H1 (cell line): ENCODE data around the gene SEL1L. TPM values are rescaled to one million over a fixed set of nuclear protein-coding genes. Genes with fewer than 3 reads are reported as not detected.
A peak's percentile ranks its signal among the peaks of the same experiment; 100 is the strongest.

ENCODE experiments used
- CTCF ChIA-PET: fragments of 300-600 bp; sonication (Branson Sonifier 250); formaldehyde crosslinking; loops from one replicate; lab custom pipeline; 2021; ENCODE audit not compliant: partially characterized antibody; lab: Charles Lee
- POLR2A ChIA-PET: fragments of 300-600 bp; sonication (Branson Sonifier 250); formaldehyde crosslinking; loops from one replicate; lab custom pipeline; 2021; ENCODE audit warnings: inconsistent platforms; ENCODE audit not compliant: partially characterized antibody; lab: Charles Lee
- DNase-seq, 2 experiments: peaks; one replicate each; pipeline versions ENCODE4 v3.0.0 to v3.0.0-alpha.2; 2010 to 2022; ENCODE audit warnings: low spot score in 2 of 2, low read depth in 1 of 2, mixed read lengths in 1 of 2
- FAIRE-seq: peaks from 2 replicates; lab custom pipeline; 2011; peaks lifted over from hg19 to GRCh38; lab: Jason Lieb, UNC
- H2AFZ ChIP-seq: 2 replicates; pipeline ENCODE4 v1.8.1; 2012; ENCODE audit warnings: low read length, inconsistent platforms
- H2AK5ac ChIP-seq: 2 replicates; pipeline ENCODE4 v1.6.1; 2013; ENCODE audit warnings: low read depth, low read length
- H2BK120ac ChIP-seq: replicated peaks from 2 replicates; pipeline ENCODE3; 2013; ENCODE audit warnings: low read depth, low read length, inconsistent platforms
- H2BK12ac ChIP-seq: 2 replicates; pipeline ENCODE4 v1.6.1; 2013; ENCODE audit warnings: low read depth, low read length
- H2BK15ac ChIP-seq: 2 replicates; pipeline ENCODE4 v1.6.1; 2013; ENCODE audit warnings: low read length
- H2BK20ac ChIP-seq: 2 replicates; pipeline ENCODE4 v1.6.1; 2013; ENCODE audit warnings: low read length
- H2BK5ac ChIP-seq: 2 replicates; pipeline ENCODE4 v1.6.1; 2013; ENCODE audit warnings: low read depth, low read length
- H3K14ac ChIP-seq: 2 replicates; pipeline ENCODE4 v1.6.1; 2013; ENCODE audit warnings: inconsistent platforms; ENCODE audit not compliant: insufficient read length
- H3K18ac ChIP-seq: 2 replicates; pipeline ENCODE4 v1.6.1; 2013; ENCODE audit warnings: low read length; ENCODE audit errors: extremely low read depth
- H3K23ac ChIP-seq: 2 replicates; pipeline ENCODE4 v1.6.1; 2013; ENCODE audit warnings: inconsistent platforms; ENCODE audit not compliant: insufficient read length
- H3K23me2 ChIP-seq: 2 replicates; pipeline ENCODE4 v1.6.1; 2013; ENCODE audit warnings: low read depth, low read length
- H3K27ac ChIP-seq: 2 replicates; pipeline ENCODE4 v1.6.1; 2011; ENCODE audit warnings: low read depth, low read length, inconsistent platforms
- H3K27me3 ChIP-seq, 4 experiments: replicated peaks in 1 of 4; 1 replicate in 1 of 4; 2 replicates in 3 of 4; pipeline versions ENCODE4 v1.6.1 to v1.8.1; 2011 to 2013; ENCODE audit warnings: low read length in 3 of 4, mild to moderate bottlenecking in 3 of 4, inconsistent platforms in 2 of 4, mixed read lengths in 2 of 4, moderate library complexity in 1 of 4; ENCODE audit not compliant: control insufficient read depth in 3 of 4, insufficient read depth in 3 of 4; ENCODE audit errors: extremely low read depth in 1 of 4
- H3K36me3 ChIP-seq, 4 experiments: 2 replicates each; pipeline versions ENCODE4 v1.6.1 to v1.8.1; 2011 to 2013; ENCODE audit warnings: mild to moderate bottlenecking in 4 of 4, low read length in 3 of 4, moderate library complexity in 2 of 4, control low read depth in 1 of 4, inconsistent platforms in 1 of 4; ENCODE audit not compliant: insufficient read depth in 4 of 4, control insufficient read depth in 2 of 4
- H3K4ac ChIP-seq: replicated peaks from 2 replicates; pipeline ENCODE3; 2013; ENCODE audit warnings: low read length, low read depth, mixed read lengths, inconsistent platforms; ENCODE audit not compliant: insufficient read length
- H3K4me1 ChIP-seq, 4 experiments: replicated peaks in 1 of 4; 1 replicate in 1 of 4; 2 replicates in 3 of 4; pipeline versions ENCODE4 v1.6.1 to v1.8.1; 2011 to 2013; ENCODE audit warnings: low read length in 3 of 4, inconsistent platforms in 2 of 4, mixed read lengths in 1 of 4; ENCODE audit not compliant: insufficient read depth in 4 of 4, control insufficient read depth in 3 of 4
- H3K4me2 ChIP-seq, 2 experiments: 2 replicates each; pipeline versions ENCODE4 v1.6.1 to v1.8.1; 2011 to 2013; ENCODE audit warnings: low read depth in 2 of 2, low read length in 2 of 2, control low read depth in 1 of 2, inconsistent platforms in 1 of 2, mild to moderate bottlenecking in 1 of 2; ENCODE audit not compliant: insufficient read depth in 1 of 2
- H3K4me3 ChIP-seq, 4 experiments: fragments of 200-600, 300-600 bp in 1 of 4; sonication (generic), shearing (Covaris generic), sonication (Bioruptor Twin) in 1 of 4; 2 replicates each; pipeline versions ENCODE4 v1.5.1 to v1.8.1; 2011 to 2016; ENCODE audit warnings: low read length in 4 of 4, low read depth in 3 of 4, control low read depth in 2 of 4, inconsistent platforms in 2 of 4, mild to moderate bottlenecking in 2 of 4, mixed read lengths in 1 of 4, moderate library complexity in 1 of 4; ENCODE audit not compliant: insufficient read depth in 2 of 4; ENCODE audit errors: extremely low read depth in 1 of 4
- H3K56ac ChIP-seq: replicated peaks from 2 replicates; pipeline ENCODE3; 2013; ENCODE audit warnings: low read depth, mild to moderate bottlenecking, mixed read lengths, low read length, inconsistent platforms; ENCODE audit not compliant: insufficient read length
- H3K79me1 ChIP-seq: 2 replicates; pipeline ENCODE4 v1.6.1; 2013; ENCODE audit warnings: low read depth, low read length, control low read depth
- H3K79me2 ChIP-seq, 2 experiments: 2 replicates each; pipeline versions ENCODE4 v1.6.1 to v1.8.1; 2012 to 2013; ENCODE audit warnings: low read length in 2 of 2, mild to moderate bottlenecking in 2 of 2, inconsistent platforms in 1 of 2; ENCODE audit not compliant: insufficient read depth in 2 of 2, control insufficient read depth in 1 of 2
- H3K9ac ChIP-seq, 4 experiments: replicated peaks in 1 of 4; 1 replicate in 1 of 4; 2 replicates in 3 of 4; pipeline versions ENCODE4 v1.6.1 to v1.8.1; 2011 to 2013; ENCODE audit warnings: low read depth in 3 of 4, low read length in 3 of 4, control low read depth in 2 of 4, mild to moderate bottlenecking in 2 of 4, moderate library complexity in 2 of 4, inconsistent platforms in 1 of 4; ENCODE audit errors: extremely low read depth in 1 of 4
- H3K9me3 ChIP-seq, 2 experiments: 2 replicates each; pipeline versions ENCODE4 v1.6.1 to v1.8.1; 2012 to 2013; ENCODE audit warnings: mild to moderate bottlenecking in 2 of 2, moderate library complexity in 2 of 2, control low read depth in 1 of 2, inconsistent platforms in 1 of 2, low read depth in 1 of 2, low read length in 1 of 2, mixed read lengths in 1 of 2; ENCODE audit not compliant: insufficient read depth in 2 of 2
- H4K20me1 ChIP-seq, 2 experiments: replicated peaks in 1 of 2; 2 replicates each; pipeline versions ENCODE3 to v1.8.1; 2011 to 2013; ENCODE audit warnings: inconsistent platforms in 2 of 2, low read length in 2 of 2, mild to moderate bottlenecking in 1 of 2; ENCODE audit not compliant: insufficient read depth in 2 of 2, control insufficient read depth in 1 of 2
- H4K5ac ChIP-seq: 2 replicates; pipeline ENCODE4 v1.6.1; 2013; ENCODE audit warnings: low read length, low read depth, mixed read lengths, inconsistent platforms; ENCODE audit not compliant: insufficient read length
- H4K8ac ChIP-seq: 2 replicates; pipeline ENCODE4 v1.8.0; 2013; ENCODE audit warnings: mild to moderate bottlenecking, moderate library complexity, low read length, inconsistent platforms; ENCODE audit not compliant: insufficient read depth; ENCODE audit errors: extremely low read depth
- H4K91ac ChIP-seq: replicated peaks from 2 replicates; pipeline ENCODE3; 2013; ENCODE audit warnings: low read length, mixed read lengths, inconsistent platforms; ENCODE audit not compliant: insufficient read length
- KDM1A ChIP-seq: fragments of 200-600, 300-600 bp; sonication (generic); IDR thresholded peaks from 2 replicates; pipeline ENCODE4 v1.7.1; 2016; ENCODE audit warnings: mild to moderate bottlenecking, low read length, borderline replicate concordance
- WGBS, 2 experiments: shearing (Covaris generic) in 1 of 2; methylation state at CpG; one replicate each; pipeline versions ENCODE4 v1.1.6 to v1.1.7; 2013 to 2015; ENCODE audit warnings: low lambda C conversion rate in 2 of 2, mixed read lengths in 2 of 2, inconsistent platforms in 1 of 2, low coverage in 1 of 2, missing lambda C conversion rate in 1 of 2; ENCODE audit not compliant: insufficient replicate concordance in 2 of 2, insufficient coverage in 1 of 2, insufficient read length in 1 of 2; ENCODE audit errors: extremely low coverage in 1 of 2, missing lambda C conversion rate in 1 of 2; 5-methylcytosine and 5-hydroxymethylcytosine counted together
- polyA plus RNA-seq, 7 experiments: library from polyadenylated mRNA; depleted of rRNA in 3 of 7; stranded (reverse) in 5 of 7; unstranded in 2 of 7; fragments of >200 nt in 5 of 7; fragments of 200-250 nt in 2 of 7; gene quantifications; 1 replicate in 5 of 7; 2 replicates in 1 of 7; 4 replicates in 1 of 7; pipeline versions ENCODE4 v1.2.1 to v1.2.3, GENCODE V29; 2011 to 2013; ENCODE audit warnings: missing spikeins in 2 of 7, mixed read lengths in 2 of 7
- total RNA-seq: library from RNA; stranded (reverse); fragmentation: NEBNext Ultra II Directional; extraction: Animal tissue kit (Norgen Biotek cat#: 25700); gene quantifications from 2 replicates; pipeline ENCODE4 v1.2.1, GENCODE V29; 2021

The SEL1L gene
- total and polyA plus RNA-seq, 2 of the 8 experiments (the other 6 are each of a cell fraction or from before 2014, with no cell fraction given), result 4.3 to 34.9 TPM

DNA sequence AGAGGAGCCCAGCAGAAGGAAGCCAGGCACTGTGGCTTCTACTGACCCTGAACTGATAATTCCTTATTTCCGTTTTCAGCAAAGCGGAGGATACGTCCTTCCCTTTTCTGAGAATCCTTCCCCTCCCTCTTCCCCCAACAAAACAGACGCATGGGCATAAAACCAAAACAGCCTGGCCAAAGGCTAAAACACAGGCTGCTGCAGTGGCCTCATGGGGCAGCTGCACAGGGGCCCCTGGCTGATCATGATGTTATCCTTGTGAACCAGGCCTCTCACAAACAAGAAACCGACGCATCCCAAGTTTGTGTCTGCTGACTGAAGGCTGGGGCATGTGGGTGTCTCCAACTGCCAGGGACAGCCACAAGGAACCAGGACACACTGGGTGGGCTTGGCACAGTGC, 110.1 kb downstream of the SEL1L start:
- no peaks in the 10 kb centered on the region for H3K23me2 ChIP-seq
- H3K4me3 ChIP-seq, result no peak overlapping the region
- no peak overlapping the region for H2AK5ac ChIP-seq
- H2BK15ac ChIP-seq, result no peak overlapping the region
- no peak overlapping the region for H3K9ac ChIP-seq
- H2BK120ac ChIP-seq, result no peak overlapping the region
- no peak overlapping the region for H3K4ac ChIP-seq
- ChIA-PET POLR2A (no interaction called here), CTCF (interaction anchor here (0.6 kb wide), 2 partner anchors 29 to 101 kb away, joined by 3 to 5 read pairs; no protein-coding TSS in a partner anchor)
- H2BK5ac ChIP-seq, result no peak overlapping the region
- WGBS, 2 experiments, result 97% methylated on average over 6 of the region's 6 CpGs; no CpG with 5 or more reads in 1 of the 2 experiments
- H3K14ac ChIP-seq, result no peak overlapping the region
- no peak overlapping the region for H2BK12ac ChIP-seq
- peaks cover 0 to 32% of the 10 kb centered on the region in 2 experiments; a peak in 2 of 4 replicates for H3K79me2 ChIP-seq
- DNase-seq (no peak), FAIRE-seq (no peak)
- H3K4me2 ChIP-seq, result no peak overlapping the region
- no peak overlapping the region for H3K23ac ChIP-seq
- peaks cover 0 to 10% (median 5%) of the 10 kb centered on the region in 4 experiments; a peak in 4 of 8 replicates for H3K36me3 ChIP-seq
- no peak overlapping the region for H3K27ac ChIP-seq
- H2AFZ ChIP-seq, result no peak overlapping the region
- no peak overlapping the region for H3K18ac ChIP-seq
- H3K79me1 ChIP-seq, result peaks cover 4% of the 10 kb centered on the region
- H3K27me3 ChIP-seq, result no peaks in the 10 kb centered on the region
- H4K20me1 ChIP-seq, result no peaks in the 10 kb centered on the region
- H3K56ac ChIP-seq, result no peak overlapping the region
- no peak overlapping the region for H4K5ac ChIP-seq
- H2BK20ac ChIP-seq, result no peak overlapping the region
- peaks cover 2 to 3% of the 10 kb centered on the region in 2 experiments; a peak in 1 of 4 replicates for H3K9me3 ChIP-seq
- peaks cover 0 to 7% (median 2%) of the 10 kb centered on the region in 4 experiments; a peak in 2 of 7 replicates for H3K4me1 ChIP-seq
- peak overlapping the region; percentile 1; the same call in 1 of the 2 replicates for H4K8ac ChIP-seq
- no peak overlapping the region for H4K91ac ChIP-seq
- no peak for TF ChIP-seq KDM1A
